Measurements from ENCODE around the gene SRCAP.

DNA sequence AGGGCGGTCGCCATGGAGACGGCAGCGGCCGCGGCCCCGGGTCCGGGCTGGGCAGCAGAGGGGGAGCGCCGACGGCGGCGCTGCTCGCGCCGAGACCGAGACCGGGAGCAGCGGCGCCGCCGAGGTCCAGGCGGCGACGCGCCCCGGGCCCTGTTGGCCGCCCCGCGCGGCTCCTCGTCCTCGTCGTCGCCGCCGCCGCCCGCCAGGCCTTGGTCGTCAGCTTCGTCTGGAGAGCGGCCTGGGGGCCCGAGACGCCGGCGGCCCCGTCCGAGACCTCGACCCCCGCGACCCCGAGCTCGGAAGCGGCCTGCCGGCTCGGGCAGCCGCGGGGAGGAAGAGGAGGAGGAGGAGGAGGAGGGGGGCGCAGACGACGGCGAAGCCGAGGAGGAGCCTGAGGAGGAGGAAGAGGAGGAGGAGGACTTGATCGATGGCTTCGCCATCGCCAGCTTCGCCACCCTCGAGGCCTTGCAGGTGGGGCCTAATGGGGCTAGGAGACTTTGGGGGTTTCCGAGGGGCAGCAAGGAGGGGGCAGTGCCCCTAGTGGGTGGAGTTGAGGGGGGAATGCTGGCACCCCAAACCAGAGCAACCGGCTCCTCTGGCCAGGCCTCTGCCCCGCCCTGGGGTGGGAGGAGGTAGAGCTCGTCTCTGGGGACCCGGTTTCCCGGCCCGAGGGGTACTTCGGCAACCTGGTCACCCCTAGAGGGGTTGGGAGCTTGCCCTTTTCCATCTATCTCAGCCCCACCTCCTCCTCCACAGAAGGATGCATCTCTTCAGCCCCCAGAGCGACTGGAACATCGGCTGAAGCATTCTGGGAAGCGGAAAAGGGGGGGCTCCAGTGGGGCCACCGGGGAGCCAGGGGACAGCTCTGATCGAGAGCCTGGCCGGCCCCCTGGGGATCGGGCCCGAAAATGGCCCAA lies 39.2 kb upstream of the SRCAP start:
- TF ChIP-seq CTCF (IDR thresholded peaks at IDR 0.05): peak in 1 of 6 experiments; percentile 44
- TF ChIP-seq POLR2A (IDR thresholded peaks at IDR 0.05): no peak
